Endodermal cell (in vitro differentiated cells): ENCODE data around the gene C12orf42. TPM values are rescaled to one million over a fixed set of nuclear protein-coding genes. Genes with fewer than 3 reads are reported as not detected.
A peak's percentile ranks its signal among the peaks of the same experiment; 100 is the strongest.

ENCODE experiments used
- DNase-seq: peaks from one replicate; pipeline ENCODE4 v3.0.0-alpha.2; 2017
- H3K27ac ChIP-seq: 2 replicates; pipeline ENCODE4 v1.5.1; 2013; ENCODE audit warnings: mild to moderate bottlenecking, low read depth, low read length, moderate library complexity
- H3K27me3 ChIP-seq: 2 replicates; pipeline ENCODE4 v1.6.1; 2013; ENCODE audit warnings: mild to moderate bottlenecking, low read length, moderate library complexity; ENCODE audit not compliant: insufficient read depth, control insufficient read depth, poor library complexity, severe bottlenecking
- H3K36me3 ChIP-seq: 2 replicates; pipeline ENCODE4 v1.7.0; 2013; ENCODE audit warnings: mild to moderate bottlenecking, low read length, moderate library complexity; ENCODE audit not compliant: control insufficient read depth, insufficient read depth
- H3K4me1 ChIP-seq: one replicate; pipeline ENCODE4 v1.7.0; 2013; ENCODE audit warnings: low read length; ENCODE audit not compliant: control insufficient read depth, insufficient read depth
- H3K4me3 ChIP-seq: 2 replicates; pipeline ENCODE4 v1.5.1; 2013; ENCODE audit warnings: mild to moderate bottlenecking, low read length, moderate library complexity
- H3K9ac ChIP-seq: 2 replicates; pipeline ENCODE4 v1.6.1; 2013; ENCODE audit warnings: mild to moderate bottlenecking, low read length, moderate library complexity; ENCODE audit not compliant: poor library complexity, severe bottlenecking; ENCODE audit errors: extremely low read depth
- H3K9me3 ChIP-seq: 2 replicates; pipeline ENCODE4 v1.6.1; 2013; ENCODE audit warnings: mild to moderate bottlenecking, low read length, moderate library complexity; ENCODE audit not compliant: control insufficient read depth
- H3K27ac Mint-ChIP-seq: 2 replicates; pipeline ENCODE4 v1.8.0; 2020; ENCODE audit warnings: mixed read lengths
- H3K27me3 Mint-ChIP-seq: 2 replicates; pipeline ENCODE4 v1.8.0; 2021; ENCODE audit warnings: mild to moderate bottlenecking, mixed read lengths; ENCODE audit not compliant: insufficient read depth
- H3K36me3 Mint-ChIP-seq: 2 replicates; pipeline ENCODE4 v1.8.0; 2020; ENCODE audit warnings: low read depth, mixed read lengths
- H3K4me1 Mint-ChIP-seq: 2 replicates; pipeline ENCODE4 v1.8.0; 2020; ENCODE audit warnings: mixed read lengths
- H3K4me3 Mint-ChIP-seq: 2 replicates; pipeline ENCODE4 v1.8.0; 2020; ENCODE audit warnings: mild to moderate bottlenecking, moderate library complexity, mixed read lengths
- H3K9me3 Mint-ChIP-seq: 2 replicates; pipeline ENCODE4 v1.8.0; 2020; ENCODE audit warnings: mild to moderate bottlenecking, mixed read lengths
- WGBS, 2 experiments: methylation state at CpG; one replicate each; pipeline versions ENCODE4 v1.1.5 to v1.1.7; 2013; ENCODE audit warnings: missing lambda C conversion rate in 2 of 2, mixed read lengths in 1 of 2; ENCODE audit not compliant: insufficient coverage in 1 of 2, insufficient read length in 1 of 2; 5-methylcytosine and 5-hydroxymethylcytosine counted together
- total RNA-seq, 2 donors: library from RNA; stranded (reverse); fragmentation: NEBNext Ultra II Directional in 1 of 2; extraction: Animal tissue kit (Norgen Biotek cat#: 25700) in 1 of 2; gene quantifications; 2 replicates in 1 of 2; 3 replicates in 1 of 2; pipeline ENCODE4 v1.2.1, GENCODE V29; 2021
- TF ChIP-seq, protein P1 (sequence below): fragments of 200-600 bp; sonication (generic); conservative IDR thresholded peaks from 2 replicates; pipeline ENCODE4 v1.5.0; 2021; ENCODE audit warnings: antibody characterized with exemption, mild to moderate bottlenecking

The C12orf42 gene
- total RNA-seq, 2 donors from 2014 or later, result not detected

DNA sequence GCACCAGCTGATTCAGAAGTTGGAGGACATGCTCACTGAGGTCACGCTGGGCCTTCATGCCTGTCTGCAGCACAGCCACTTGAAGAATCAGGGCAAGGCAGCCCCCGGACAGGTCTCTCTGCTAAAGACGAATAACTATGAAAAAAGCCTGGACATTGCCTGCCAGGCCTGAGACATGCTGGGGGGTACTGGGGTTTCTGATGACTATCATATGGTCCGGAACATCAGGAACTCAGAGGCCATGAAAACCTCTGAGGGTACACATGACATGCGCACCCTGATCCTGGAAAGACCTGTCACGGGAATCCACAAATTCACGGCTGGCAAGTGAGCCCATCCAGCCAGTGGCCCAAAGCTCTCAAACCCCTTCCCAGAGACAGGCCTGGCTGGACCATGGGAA is 8.8 kb upstream of the C12orf42 start:
- Histone ChIP-seq H3K4me1 (no peaks in the 10 kb centered on the region), H3K36me3 (no peaks in the 10 kb centered on the region), H3K4me3 (no peak overlapping the region), H3K9me3 (no peaks in the 10 kb centered on the region), H3K9ac (no peak overlapping the region), H3K27ac (no peak overlapping the region), H3K27me3 (peaks cover 19% of the 10 kb centered on the region)
- 88 to 94% methylated on average over 6 to 7 of the region's 7 CpGs for WGBS, 2 experiments
- no peaks in the 10 kb centered on the region for H3K9me3 Mint-ChIP-seq
- H3K36me3 Mint-ChIP-seq, result no peaks in the 10 kb centered on the region
- DNase-seq, result no peak
- H3K4me3 Mint-ChIP-seq, result no peak overlapping the region
- TF ChIP-seq, protein P1, sequence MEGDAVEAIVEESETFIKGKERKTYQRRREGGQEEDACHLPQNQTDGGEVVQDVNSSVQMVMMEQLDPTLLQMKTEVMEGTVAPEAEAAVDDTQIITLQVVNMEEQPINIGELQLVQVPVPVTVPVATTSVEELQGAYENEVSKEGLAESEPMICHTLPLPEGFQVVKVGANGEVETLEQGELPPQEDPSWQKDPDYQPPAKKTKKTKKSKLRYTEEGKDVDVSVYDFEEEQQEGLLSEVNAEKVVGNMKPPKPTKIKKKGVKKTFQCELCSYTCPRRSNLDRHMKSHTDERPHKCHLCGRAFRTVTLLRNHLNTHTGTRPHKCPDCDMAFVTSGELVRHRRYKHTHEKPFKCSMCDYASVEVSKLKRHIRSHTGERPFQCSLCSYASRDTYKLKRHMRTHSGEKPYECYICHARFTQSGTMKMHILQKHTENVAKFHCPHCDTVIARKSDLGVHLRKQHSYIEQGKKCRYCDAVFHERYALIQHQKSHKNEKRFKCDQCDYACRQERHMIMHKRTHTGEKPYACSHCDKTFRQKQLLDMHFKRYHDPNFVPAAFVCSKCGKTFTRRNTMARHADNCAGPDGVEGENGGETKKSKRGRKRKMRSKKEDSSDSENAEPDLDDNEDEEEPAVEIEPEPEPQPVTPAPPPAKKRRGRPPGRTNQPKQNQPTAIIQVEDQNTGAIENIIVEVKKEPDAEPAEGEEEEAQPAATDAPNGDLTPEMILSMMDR, result no peak
- no peak overlapping the region for H3K27ac Mint-ChIP-seq
- peaks cover 5% of the 10 kb centered on the region for H3K27me3 Mint-ChIP-seq
- no peaks in the 10 kb centered on the region for H3K4me1 Mint-ChIP-seq

DNA sequence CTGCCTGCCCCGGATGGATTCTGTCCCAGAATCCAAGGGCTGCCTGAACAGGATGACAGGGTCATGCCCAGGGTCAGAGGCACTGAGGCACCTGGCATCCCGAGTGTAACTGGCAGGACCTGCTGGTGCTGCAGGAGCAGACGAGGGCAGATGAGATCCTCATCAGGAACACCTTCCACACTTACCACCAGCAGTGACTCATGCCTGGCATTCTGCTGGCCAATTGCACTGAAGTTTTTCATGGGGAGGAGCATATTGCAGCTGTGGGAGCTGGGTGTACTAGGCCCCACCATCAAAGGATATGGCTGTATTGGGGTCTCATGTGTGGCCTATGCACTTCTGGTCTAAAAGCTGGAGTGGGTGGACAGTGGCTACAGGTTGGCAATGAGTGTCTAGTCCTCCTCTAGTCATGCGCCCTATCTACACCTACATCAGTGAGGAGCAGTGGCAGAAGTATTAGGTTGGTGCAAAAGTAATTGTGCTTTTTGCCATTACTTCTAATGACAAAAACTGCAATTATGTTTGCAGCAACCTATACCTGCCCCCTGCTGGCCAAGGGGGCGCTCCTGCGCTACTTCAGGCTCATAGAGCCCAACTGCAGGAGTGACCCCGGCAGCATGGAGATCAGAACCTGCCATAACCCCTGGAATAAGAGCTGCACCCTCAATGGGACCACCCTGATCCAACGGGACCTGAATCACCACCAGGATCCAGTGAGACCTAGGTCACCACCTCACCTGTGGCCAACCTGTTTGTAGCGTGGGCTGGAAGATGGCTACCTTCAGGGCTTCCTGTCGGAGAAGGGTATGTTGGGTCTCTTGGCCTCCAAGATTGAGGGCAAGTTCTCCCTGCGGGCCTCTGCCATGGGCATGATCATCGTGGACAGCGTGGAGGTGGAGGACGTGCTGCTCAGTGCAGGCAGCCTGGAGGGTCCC is 8.0 kb upstream of the C12orf42 start:
- Mint-ChIP-seq H3K36me3 (no peaks in the 10 kb centered on the region), H3K27ac (no peak overlapping the region), H3K27me3 (peaks cover 5% of the 10 kb centered on the region), H3K4me1 (no peaks in the 10 kb centered on the region), H3K9me3 (no peaks in the 10 kb centered on the region), H3K4me3 (no peak overlapping the region)
- Histone ChIP-seq H3K9me3 (no peaks in the 10 kb centered on the region), H3K27me3 (peaks cover 20% of the 10 kb centered on the region), H3K9ac (no peak overlapping the region), H3K4me3 (no peak overlapping the region), H3K4me1 (no peaks in the 10 kb centered on the region), H3K36me3 (no peaks in the 10 kb centered on the region), H3K27ac (no peak overlapping the region)
- peak; percentile 91 for DNase-seq
- 85 to 94% methylated on average over 9 to 13 of the region's 14 CpGs for WGBS, 2 experiments
- TF ChIP-seq, protein P1, result peak; percentile 93

DNA sequence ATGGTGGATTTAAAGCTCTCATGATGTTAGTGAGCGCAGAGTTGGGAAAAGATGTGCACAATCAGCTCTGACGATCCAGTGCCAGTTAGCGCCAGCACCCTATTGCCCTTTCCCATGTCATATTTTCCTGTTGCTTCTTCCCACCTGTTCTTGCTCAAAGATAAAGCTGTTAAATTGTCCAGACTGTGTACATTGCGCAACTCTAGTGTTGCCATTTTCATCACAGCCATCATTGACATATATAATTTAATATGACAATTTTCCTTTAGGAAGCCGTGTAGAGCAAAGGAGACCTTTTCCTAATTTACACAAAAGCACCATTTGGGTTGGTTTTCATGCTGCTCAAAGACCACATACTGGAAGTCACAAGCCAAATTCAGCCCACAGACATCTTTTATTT is 5.7 kb upstream of the C12orf42 start:
- Histone ChIP-seq H3K4me1 (no peaks in the 10 kb centered on the region), H3K27me3 (peaks cover 20% of the 10 kb centered on the region), H3K9me3 (no peaks in the 10 kb centered on the region), H3K36me3 (no peaks in the 10 kb centered on the region), H3K4me3 (no peak overlapping the region), H3K27ac (no peak overlapping the region), H3K9ac (no peak overlapping the region)
- Mint-ChIP-seq H3K27ac (no peak overlapping the region), H3K4me3 (no peak overlapping the region), H3K4me1 (peaks cover 5% of the 10 kb centered on the region), H3K9me3 (no peaks in the 10 kb centered on the region), H3K36me3 (no peaks in the 10 kb centered on the region), H3K27me3 (peaks cover 9% of the 10 kb centered on the region)
- TF ChIP-seq, protein P1, result no peak
- 95 to 98% methylated on average over 5 of the region's 5 CpGs for WGBS, 2 experiments
- no peak for DNase-seq
